AG09309 (cell line): ENCODE data around the gene KIAA0825.
"Not testable (repeated sequence)": the region's sequence is repeated elsewhere in the genome, so short reads cannot be mapped to it uniquely, and the experiment has no call there.

Experiments
- DNase-seq: peaks from one replicate; pipeline ENCODE4 v3.0.0-alpha.2; 2010; ENCODE audit warnings: low read depth
- H3K4me3 ChIP-seq: 2 replicates; pipeline ENCODE4 v1.5.1; 2011; ENCODE audit warnings: mild to moderate bottlenecking, low read depth, low read length, moderate library complexity; ENCODE audit not compliant: control insufficient read depth
- TF ChIP-seq, protein P1 (sequence below): IDR thresholded peaks from 2 replicates; pipeline ENCODE4 v1.5.1; 2011; ENCODE audit warnings: mild to moderate bottlenecking, low read depth, low read length, inconsistent platforms; ENCODE audit not compliant: insufficient read depth, control insufficient read depth; ENCODE audit errors: missing control alignments

The KIAA0825 gene

GRCh38 chr5:94360382-94361130 lies 257.8 kb downstream of the KIAA0825 start:
- no peak overlapping the region for H3K4me3 ChIP-seq
- TF ChIP-seq, protein P1, sequence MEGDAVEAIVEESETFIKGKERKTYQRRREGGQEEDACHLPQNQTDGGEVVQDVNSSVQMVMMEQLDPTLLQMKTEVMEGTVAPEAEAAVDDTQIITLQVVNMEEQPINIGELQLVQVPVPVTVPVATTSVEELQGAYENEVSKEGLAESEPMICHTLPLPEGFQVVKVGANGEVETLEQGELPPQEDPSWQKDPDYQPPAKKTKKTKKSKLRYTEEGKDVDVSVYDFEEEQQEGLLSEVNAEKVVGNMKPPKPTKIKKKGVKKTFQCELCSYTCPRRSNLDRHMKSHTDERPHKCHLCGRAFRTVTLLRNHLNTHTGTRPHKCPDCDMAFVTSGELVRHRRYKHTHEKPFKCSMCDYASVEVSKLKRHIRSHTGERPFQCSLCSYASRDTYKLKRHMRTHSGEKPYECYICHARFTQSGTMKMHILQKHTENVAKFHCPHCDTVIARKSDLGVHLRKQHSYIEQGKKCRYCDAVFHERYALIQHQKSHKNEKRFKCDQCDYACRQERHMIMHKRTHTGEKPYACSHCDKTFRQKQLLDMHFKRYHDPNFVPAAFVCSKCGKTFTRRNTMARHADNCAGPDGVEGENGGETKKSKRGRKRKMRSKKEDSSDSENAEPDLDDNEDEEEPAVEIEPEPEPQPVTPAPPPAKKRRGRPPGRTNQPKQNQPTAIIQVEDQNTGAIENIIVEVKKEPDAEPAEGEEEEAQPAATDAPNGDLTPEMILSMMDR: no peak
- no peak for DNase-seq

GRCh38 chr5:94359880-94360279 lies 258.5 kb downstream of the KIAA0825 start:
- H3K4me3 ChIP-seq: no peak overlapping the region
- TF ChIP-seq, protein P1: no peak
- no peak for DNase-seq

DNA sequence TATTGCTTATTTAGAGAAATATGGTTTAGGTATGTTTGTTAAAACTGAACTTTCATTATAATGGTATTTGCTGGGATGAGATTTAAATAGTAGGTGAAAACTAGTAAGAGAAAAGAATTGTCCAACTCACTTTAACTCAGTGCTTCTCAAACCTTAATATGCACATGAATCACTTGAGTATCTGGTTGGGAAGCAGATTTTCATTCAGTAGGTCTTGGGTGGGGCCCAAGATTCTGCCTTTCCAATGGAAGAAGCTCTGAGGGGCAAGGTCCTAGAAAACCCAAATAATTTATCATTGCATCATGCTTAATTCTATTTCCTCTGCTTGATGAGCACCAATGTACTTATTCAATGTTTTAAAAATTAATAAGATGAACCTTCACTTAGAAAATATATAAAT lies 262.6 kb downstream of the KIAA0825 start:
- DNase-seq: no peak
- H3K4me3 ChIP-seq: no peak overlapping the region
- TF ChIP-seq, protein P1: no peak

GRCh38 chr5:94354837-94355485 lies 263.4 kb downstream of the KIAA0825 start:
- H3K4me3 ChIP-seq, DNase-seq: not testable (repeated sequence)

DNA sequence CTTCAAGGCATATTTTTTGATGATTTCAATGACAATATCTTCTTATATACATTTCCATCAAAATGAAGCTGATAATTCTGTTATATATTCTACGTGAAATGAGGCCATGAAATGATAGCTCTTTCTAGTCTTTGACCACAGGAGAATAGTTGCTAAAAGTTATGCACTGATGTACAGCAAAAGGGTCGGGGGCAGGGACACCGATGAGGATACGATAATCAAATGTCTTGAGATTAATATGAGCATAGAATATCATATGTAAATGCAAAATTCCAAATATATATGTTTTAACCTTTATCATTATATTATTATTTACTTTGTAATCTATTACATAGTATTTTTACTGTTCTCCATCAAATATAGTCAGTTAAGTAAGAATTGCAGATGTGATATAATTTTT lies 264.8 kb downstream of the KIAA0825 start:
- no peak overlapping the region for H3K4me3 ChIP-seq
- DNase-seq: no peak
- TF ChIP-seq, protein P1: no peak

- H3K4me3 ChIP-seq: no peak overlapping the region
- TF ChIP-seq, protein P1: no peak
Observed at GRCh38 chr5:94347130-94347529, 271.3 kb downstream of the KIAA0825 start.

GRCh38 chr5:94345257-94345656 lies 273.1 kb downstream of the KIAA0825 start:
- no peak overlapping the region for H3K4me3 ChIP-seq
- no peak for DNase-seq
- TF ChIP-seq, protein P1: no peak

More at GRCh38 chr5:94347130-94347529, 271.3 kb downstream of the KIAA0825 start:
- DNase-seq: no peak
